Anterior cingulate cortex (tissue), 58 donors: ENCODE data around the gene TMA7.

ENCODE experiments used
- DNase-seq, 58 donors: peaks; one replicate each; lab custom pipeline; 2025; lab: John Stamatoyannopoulos, UW

TMA7 gene

GRCh38 chr3:48407542-48408099, 32.4 kb upstream of the TMA7 start:
- DNase-seq: no peak

- DNase-seq: no peak
These were observed 31.2 kb upstream of the TMA7 start for GRCh38 chr3:48408823-48409281.

DNA sequence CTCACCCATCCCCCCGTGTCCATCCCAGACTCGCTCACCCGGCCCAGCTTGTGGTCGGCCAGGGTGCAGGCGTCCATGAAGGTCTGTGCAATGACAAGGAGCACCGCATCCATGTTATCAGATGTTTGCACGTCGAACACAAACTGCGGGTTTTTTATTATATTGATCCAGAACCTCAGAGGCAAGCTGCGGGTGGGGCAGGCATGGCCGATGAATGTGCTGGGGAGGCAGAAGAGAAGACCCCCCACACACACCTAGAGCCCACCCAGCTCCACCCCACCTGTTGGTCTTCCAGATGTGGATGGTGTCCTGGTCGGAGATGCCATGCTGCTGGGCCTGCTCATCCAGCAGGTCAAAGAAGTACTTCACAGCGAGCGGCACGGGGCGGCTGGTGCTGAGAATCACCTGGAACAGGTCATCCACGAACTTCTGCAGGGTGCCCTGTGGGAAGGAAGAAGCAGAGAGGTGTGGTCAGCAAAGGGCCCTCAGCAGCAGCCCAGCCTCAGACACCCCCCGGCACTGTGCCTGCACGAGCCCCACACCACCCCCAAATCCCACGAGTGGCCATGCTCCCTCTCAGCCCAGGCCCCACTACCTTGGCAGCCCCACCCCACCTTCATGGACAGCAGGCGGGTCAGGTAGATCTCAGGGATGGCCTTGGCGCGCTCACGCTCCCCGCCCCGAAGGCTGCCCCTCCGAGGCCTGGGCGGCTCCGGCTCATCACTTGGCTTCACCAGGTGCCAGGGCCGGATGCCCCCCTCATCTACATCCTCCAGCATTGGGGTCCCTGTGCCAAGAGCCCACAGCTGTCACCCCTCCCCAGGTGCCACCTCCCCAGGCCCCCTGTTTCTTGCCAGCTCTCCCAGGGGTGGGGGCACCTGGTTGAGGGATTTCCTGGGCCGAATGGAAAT, 30.5 kb upstream of the TMA7 start:
- DNase-seq: no peak

GRCh38 chr3:48410205-48411040, 29.6 kb upstream of the TMA7 start:
- no peak for DNase-seq

- DNase-seq: no peak
These were observed 28.9 kb upstream of the TMA7 start for GRCh38 chr3:48411041-48411588.

GRCh38 chr3:48411606-48412374, 28.3 kb upstream of the TMA7 start:
- no peak for DNase-seq

GRCh38 chr3:48412375-48413001, 27.6 kb upstream of the TMA7 start:
- DNase-seq: no peak

- DNase-seq: no peak
These were observed 27.0 kb upstream of the TMA7 start for GRCh38 chr3:48413086-48413485.

GRCh38 chr3:48413611-48414010, 26.4 kb upstream of the TMA7 start:
- DNase-seq: no peak

DNA sequence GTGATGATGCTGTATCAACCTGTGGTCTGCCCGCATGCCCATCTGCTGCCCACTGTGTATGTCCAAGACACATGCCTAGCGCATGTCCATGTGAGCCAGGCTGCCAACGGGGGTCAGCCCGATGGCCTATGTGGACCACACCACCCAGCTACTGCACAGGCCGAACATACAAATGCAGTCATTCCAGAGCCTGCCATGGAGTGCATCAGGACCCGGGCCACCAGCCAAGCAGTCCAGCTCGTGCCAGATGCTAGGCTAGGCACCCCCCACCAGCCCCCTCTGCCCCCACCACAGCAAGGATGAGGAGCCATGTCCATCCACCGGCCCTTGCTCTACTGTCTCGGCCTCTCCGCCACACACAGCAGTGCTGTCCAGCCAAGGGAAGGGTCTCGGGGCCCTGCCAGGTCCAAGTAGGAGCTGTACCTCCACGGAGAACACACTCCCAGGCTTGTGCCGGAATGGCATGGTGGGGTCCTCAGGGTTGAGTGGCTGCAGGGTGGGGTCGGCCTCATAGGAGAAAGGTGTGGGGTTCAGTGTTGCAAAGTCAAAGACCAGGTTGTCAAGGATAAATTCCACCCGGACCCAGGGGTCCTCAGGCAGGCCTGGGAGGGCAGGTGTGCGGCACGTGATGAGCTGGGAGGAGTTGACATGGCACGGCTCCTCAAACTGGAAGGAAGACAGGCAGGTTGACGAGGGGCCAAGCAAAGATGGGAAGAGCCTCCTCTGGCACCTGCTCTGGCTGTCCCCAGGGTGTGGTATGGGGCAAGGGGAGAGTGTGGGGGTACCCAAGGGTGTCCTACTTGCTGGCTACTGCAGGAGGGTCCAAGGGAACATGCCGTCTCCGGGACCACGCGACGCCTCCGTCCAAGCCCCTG, 25.4 kb upstream of the TMA7 start:
- peak in 37 of 58 donors; percentile 9 to 60 (median 39) for DNase-seq

- no peak for DNase-seq
These were observed 24.7 kb upstream of the TMA7 start for GRCh38 chr3:48415251-48415953.

DNA sequence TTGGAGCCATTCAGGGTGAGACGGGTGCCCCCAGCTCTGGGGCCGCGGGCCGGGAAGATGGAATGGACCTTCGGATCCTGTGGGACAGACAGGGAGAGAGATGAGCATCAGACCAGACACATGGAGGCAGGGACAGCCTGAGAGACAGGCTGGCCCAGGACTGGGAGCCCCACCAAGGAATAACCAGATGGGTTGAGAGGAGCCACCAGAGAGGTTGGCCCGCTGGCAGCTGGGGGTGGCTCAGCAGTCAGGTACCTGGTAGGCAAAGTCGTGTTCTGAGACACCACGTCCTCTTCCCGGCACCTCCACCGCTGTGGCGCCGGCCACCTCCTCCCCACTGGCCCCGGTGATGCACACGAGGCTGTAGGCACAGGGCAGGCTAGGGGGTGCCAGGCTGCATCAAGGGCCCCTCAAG, 24.0 kb upstream of the TMA7 start:
- DNase-seq: no peak

DNA sequence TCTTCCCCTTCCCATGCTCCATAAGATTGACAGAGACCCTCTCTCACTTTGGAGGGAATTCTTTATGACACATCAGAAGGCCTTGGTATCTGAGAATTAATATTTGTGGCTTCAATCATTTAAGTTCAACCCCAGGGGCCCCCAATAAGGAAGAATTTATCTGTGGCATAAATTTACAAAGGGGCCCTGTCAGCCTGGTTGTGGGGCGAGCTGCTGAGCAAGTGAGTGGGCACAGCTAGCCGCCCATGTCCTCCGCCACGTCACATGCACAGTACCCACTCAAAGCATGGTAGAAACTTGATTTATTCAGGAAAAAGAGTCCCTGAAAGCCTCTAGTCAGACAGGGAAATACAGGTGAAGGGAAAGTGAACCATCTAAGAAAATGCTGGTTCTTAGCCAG, 23.5 kb upstream of the TMA7 start:
- DNase-seq: no peak

GRCh38 chr3:48417529-48418108, 22.4 kb upstream of the TMA7 start:
- DNase-seq: no peak

GRCh38 chr3:48418140-48418539, 21.9 kb upstream of the TMA7 start:
- DNase-seq: no peak

GRCh38 chr3:48418651-48419050, 21.4 kb upstream of the TMA7 start:
- no peak for DNase-seq

DNA sequence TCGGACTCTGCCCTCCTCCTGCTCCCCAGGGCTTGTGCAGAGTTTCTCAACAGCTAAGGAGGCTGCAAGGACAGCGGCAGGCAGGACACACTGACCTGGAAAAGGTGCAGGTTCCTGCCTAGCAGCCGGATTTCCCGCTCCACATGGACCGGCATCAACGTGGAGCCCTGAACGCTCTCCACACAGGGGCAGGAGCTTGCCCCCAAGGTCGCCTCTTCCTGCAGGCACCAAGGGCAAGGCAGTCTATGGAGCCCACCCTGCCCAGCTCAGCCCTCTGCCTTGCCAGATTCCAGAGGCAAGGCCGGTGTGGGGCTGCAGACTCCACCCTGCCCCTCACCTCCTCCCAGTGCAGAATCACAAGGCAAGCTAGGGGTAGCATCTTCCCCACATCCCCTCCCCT, 20.9 kb upstream of the TMA7 start:
- no peak for DNase-seq

DNA sequence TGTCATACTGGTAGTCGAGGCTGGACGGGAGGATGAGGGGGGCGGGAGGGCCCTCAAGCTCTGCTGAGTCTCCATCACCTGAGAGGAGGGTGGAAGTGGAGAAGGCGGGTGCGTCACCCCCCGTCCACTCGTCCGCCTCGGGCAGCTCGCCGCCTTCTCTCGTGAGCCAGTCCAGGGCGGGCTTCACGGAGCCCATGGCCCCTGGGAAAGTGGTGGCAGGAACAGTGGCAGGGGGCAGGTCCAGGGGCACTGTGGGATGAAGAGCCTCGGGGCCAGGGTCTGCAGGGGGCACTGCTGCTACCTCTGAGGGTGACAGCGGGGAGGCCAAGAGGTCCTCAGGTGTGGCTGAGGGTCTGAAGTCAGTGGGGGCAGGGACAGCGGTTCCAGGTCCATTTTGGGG, 20.5 kb upstream of the TMA7 start:
- DNase-seq: no peak
